A549 (cell line): Measurements from ENCODE around the gene SREBF1.

ENCODE experiments used
- CTCF ChIP-seq: fragments of >200 bp; sonication (Bioruptor Twin); formaldehyde crosslinking; IDR thresholded peaks from 3 replicates; pipeline ENCODE4 v1.5.1; 2016
- E2F6 ChIP-seq: IDR thresholded peaks from 2 replicates; pipeline ENCODE4 v1.6.1; 2012; ENCODE audit warnings: low read depth, borderline replicate concordance
- HOXA7 ChIP-seq: fragments of 250-450 bp; sonication (Bioruptor Pico); IDR thresholded peaks from 2 replicates; pipeline ENCODE4 v1.5.0; 2020; ENCODE audit warnings: mild to moderate bottlenecking, moderate library complexity
- NPAS2 ChIP-seq: fragments of 250-450 bp; sonication (Bioruptor Pico); IDR thresholded peaks from 2 replicates; pipeline ENCODE4 v1.8.0; 2022; ENCODE audit warnings: mild to moderate bottlenecking, moderate library complexity, borderline replicate concordance
- NR3C1 ChIP-seq: fragments of >200 bp; sonication (Bioruptor Twin); formaldehyde crosslinking; IDR thresholded peaks from 3 replicates; pipeline ENCODE4 v1.6.1; 2017
- RCOR1 ChIP-seq: fragments of 150-350 bp; IDR thresholded peaks from 2 replicates; pipeline ENCODE4 v1.6.1; 2014; ENCODE audit warnings: antibody characterized with exemption, low read length, low read depth

- TF ChIP-seq NPAS2: no peak
- no peak for TF ChIP-seq E2F6
- no peak for TF ChIP-seq NR3C1
- no peak for TF ChIP-seq RCOR1
- no peak for TF ChIP-seq HOXA7 (CRISPR knock-in tag)
- TF ChIP-seq CTCF: no peak
Measured at GRCh38 chr17:17853811-17854447, 17.1 kb upstream of the SREBF1 start.
